Upper lobe of left lung (tissue), 4 donors: Measurements from ENCODE around the gene NT5C3A.

Experiments
- EP300 ChIP-seq, 4 donors: sonication (generic); formaldehyde crosslinking; IDR thresholded peaks; one replicate each; pipeline ENCODE4 v1.5.1; 2017; ENCODE audit warnings: antibody characterized with exemption in 4 of 4, control low read depth in 2 of 4
- POLR2A ChIP-seq, 4 donors: fragments of 450-650 bp; IDR thresholded peaks; one replicate each; pipeline ENCODE4 v1.5.1; 2016 to 2017; ENCODE audit warnings: antibody characterized with exemption in 4 of 4, mild to moderate bottlenecking in 2 of 4

DNA sequence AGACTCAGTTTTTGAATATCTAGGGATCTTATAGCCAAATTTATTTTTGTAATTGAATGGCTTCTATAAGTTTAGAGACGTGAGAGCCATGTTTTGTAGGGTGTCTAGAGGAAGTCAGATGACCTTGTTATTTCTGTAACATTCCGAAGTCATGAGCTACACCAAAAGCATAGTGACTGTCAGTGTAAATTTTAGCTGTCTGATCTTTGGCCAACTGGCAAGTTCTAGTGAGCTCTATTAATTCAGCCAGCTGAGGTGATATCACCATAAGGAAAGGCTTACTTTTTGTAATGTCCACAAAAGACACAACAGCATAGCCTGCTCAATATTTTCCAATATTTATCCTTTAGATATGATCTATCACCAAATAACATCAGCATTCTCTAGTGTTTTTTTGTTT is 9.9 kb upstream of the NT5C3A start:
- TF ChIP-seq EP300 (IDR thresholded peaks at IDR 0.05), result no peak
- no peak for TF ChIP-seq POLR2A (IDR thresholded peaks at IDR 0.05)
